Breast epithelium (tissue), 4 donors: ENCODE data around the gene CACNA2D1. TPM values are rescaled to one million over a fixed set of nuclear protein-coding genes. Genes with fewer than 3 reads are reported as not detected.

Source experiments
- DNase-seq, 2 donors: peaks; one replicate each; pipeline ENCODE4 v3.0.0-alpha.2; 2019; ENCODE audit warnings: low spot score in 2 of 2
- H3K27ac ChIP-seq, 2 donors: fragments of 200-600 bp; sonication (generic) in 1 of 2; one replicate each; pipeline ENCODE4 v1.5.1; 2016 to 2019; ENCODE audit warnings: mild to moderate bottlenecking in 1 of 2
- H3K27me3 ChIP-seq, 2 donors: fragments of 200-600 bp; sonication (generic) in 1 of 2; one replicate each; pipeline versions ENCODE4 v1.5.1 to v1.6.0; 2017 to 2019; ENCODE audit warnings: control low read depth in 1 of 2, mild to moderate bottlenecking in 1 of 2
- H3K36me3 ChIP-seq: fragments of 200-600 bp; one replicate; pipeline ENCODE4 v1.5.1; 2019
- H3K4me1 ChIP-seq, 2 donors: fragments of 200-600 bp; sonication (generic); one replicate each; pipeline ENCODE4 v1.5.1; 2016 to 2019; ENCODE audit warnings: control low read depth in 1 of 2
- H3K4me3 ChIP-seq, 3 donors: fragments of 200-600 bp; sonication (generic); 1 replicate in 2 of 3; 2 replicates in 1 of 3; pipeline ENCODE4 v1.5.1; 2016 to 2019; ENCODE audit warnings: mild to moderate bottlenecking in 3 of 3, moderate library complexity in 2 of 3
- H3K9me3 ChIP-seq, 2 donors: fragments of 200-600 bp; sonication (generic) in 1 of 2; one replicate each; pipeline ENCODE4 v1.5.1; 2016 to 2019; ENCODE audit warnings: control low read depth in 1 of 2
- POLR2A ChIP-seq: fragments of 450-650 bp; IDR thresholded peaks from one replicate; pipeline ENCODE4 v1.6.1; 2016; ENCODE audit warnings: antibody characterized with exemption, mild to moderate bottlenecking, moderate library complexity
- POLR2AphosphoS5 ChIP-seq, 3 donors: sonication (generic); formaldehyde crosslinking; IDR thresholded peaks; one replicate each; pipeline ENCODE4 v1.6.1; 2017; ENCODE audit warnings: antibody characterized with exemption in 3 of 3
- intact Hi-C: fragments of 100-400 bp; cut with DNase I; formaldehyde crosslinking; loops from one replicate; pipeline ENCODE4 v1.15.1; 2023; ENCODE audit warnings: low total_unique reads
- total RNA-seq, 3 donors: library from RNA; depleted of rRNA; stranded (reverse); fragments of >200 nt; gene quantifications; one replicate each; pipeline ENCODE4 v1.1.0, GENCODE V29; 2016
- TF ChIP-seq, protein P1 (sequence below), 3 donors: fragments of 450-650 bp; IDR thresholded peaks; one replicate each; pipeline ENCODE4 v1.5.1; 2016 to 2017; ENCODE audit warnings: antibody characterized with exemption in 3 of 3, mild to moderate bottlenecking in 3 of 3, moderate library complexity in 3 of 3

The CACNA2D1 gene
- total RNA-seq, 3 donors from 2014 or later, result 10.2 to 79.4 (median 16.0) TPM

DNA sequence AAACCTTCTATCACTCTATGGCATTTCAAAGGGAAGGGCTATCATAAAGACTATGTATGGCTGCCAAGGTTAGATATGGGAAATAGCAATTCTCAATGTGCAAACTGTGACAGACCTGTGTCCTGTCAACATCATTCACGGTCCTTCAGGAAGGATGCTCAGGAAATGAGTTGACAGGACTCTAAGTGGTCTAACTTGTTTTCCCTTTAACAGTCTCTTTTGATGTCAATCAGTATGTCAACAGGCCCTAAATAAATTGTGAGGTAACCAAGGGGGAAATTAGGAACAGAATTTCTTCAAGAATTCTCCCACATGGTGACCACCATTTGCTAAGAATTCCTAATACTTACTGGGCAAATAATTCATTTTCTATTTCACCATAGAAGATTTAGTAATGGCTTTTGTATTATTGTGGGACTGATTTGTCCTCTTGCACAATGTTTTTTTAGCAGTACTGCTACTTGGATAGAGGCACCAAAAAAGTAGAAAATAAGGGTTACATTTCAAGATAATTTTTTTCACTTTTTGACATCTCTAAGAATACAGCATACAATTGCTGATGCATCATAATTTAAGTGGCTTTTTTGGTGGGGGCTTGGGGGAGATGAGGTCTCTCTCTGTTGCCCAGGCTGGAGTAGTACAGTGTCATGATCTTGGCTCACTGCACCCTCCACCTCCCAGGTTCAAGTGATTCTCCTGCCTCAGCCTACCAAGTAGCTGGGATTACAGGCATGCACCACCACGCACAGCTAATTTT is 275.8 kb downstream of the CACNA2D1 start:
- Histone ChIP-seq H3K27me3 (no peaks in the 10 kb centered on the region), H3K4me3 (no peak overlapping the region), H3K4me1 (no peaks in the 10 kb centered on the region), H3K27ac (no peak overlapping the region), H3K36me3 (no peaks in the 10 kb centered on the region), H3K9me3 (no peaks in the 10 kb centered on the region)
- no peak for DNase-seq
- TF ChIP-seq, protein P1, sequence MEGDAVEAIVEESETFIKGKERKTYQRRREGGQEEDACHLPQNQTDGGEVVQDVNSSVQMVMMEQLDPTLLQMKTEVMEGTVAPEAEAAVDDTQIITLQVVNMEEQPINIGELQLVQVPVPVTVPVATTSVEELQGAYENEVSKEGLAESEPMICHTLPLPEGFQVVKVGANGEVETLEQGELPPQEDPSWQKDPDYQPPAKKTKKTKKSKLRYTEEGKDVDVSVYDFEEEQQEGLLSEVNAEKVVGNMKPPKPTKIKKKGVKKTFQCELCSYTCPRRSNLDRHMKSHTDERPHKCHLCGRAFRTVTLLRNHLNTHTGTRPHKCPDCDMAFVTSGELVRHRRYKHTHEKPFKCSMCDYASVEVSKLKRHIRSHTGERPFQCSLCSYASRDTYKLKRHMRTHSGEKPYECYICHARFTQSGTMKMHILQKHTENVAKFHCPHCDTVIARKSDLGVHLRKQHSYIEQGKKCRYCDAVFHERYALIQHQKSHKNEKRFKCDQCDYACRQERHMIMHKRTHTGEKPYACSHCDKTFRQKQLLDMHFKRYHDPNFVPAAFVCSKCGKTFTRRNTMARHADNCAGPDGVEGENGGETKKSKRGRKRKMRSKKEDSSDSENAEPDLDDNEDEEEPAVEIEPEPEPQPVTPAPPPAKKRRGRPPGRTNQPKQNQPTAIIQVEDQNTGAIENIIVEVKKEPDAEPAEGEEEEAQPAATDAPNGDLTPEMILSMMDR (IDR thresholded peaks at IDR 0.05), result no peak
- TF ChIP-seq POLR2AphosphoS5 (IDR thresholded peaks at IDR 0.05) (no peak), POLR2A (no peak)
- intact Hi-C loops, result loop anchor here (10.0 kb wide), 1 partner anchor 633 kb away; no protein-coding TSS in a partner anchor

DNA sequence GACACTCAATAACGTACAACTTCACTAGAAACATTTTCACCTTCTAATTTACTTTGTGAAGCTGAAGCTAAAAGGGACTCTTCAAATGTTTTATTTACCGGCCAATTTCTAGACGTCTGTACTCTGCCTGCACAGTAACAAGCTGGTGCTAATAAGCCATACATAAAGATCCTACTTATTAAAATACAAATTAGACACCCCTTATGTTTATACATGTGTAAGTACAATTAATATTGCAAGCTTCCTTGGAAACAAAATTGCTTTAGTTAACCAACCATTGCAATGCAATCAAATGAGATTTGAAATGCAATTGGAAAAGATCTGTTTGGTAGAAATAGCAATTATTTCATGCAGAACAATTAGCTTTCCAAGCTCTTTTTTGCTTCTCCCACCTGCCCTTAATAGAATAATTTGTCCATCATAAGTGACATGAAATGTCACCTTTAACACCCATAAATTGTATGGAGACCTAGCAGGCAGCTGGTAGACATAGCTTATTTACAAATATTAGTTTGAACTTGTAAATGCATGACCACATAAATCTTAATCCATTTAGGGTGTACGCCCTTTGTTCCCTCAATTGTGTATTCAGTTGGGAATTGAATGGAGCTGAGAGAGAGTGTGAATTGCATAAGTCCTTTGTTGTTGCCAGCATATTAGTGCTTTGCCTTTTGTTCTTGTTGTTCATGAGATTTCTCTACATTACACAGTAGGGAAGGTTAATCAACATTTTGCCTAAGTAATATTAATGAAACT is 277.1 kb downstream of the CACNA2D1 start:
- no peaks in the 10 kb centered on the region for H3K4me1 ChIP-seq
- DNase-seq, result no peak
- H3K36me3 ChIP-seq, result no peaks in the 10 kb centered on the region
- no peak overlapping the region for H3K27ac ChIP-seq
- intact Hi-C loops, result loop anchor here (10.0 kb wide), 1 partner anchor 632 kb away; no protein-coding TSS in a partner anchor
- no peaks in the 10 kb centered on the region for H3K27me3 ChIP-seq
- TF ChIP-seq, protein P1 (IDR thresholded peaks at IDR 0.05), result no peak
- TF ChIP-seq POLR2A (no peak), POLR2AphosphoS5 (IDR thresholded peaks at IDR 0.05) (no peak)
- no peaks in the 10 kb centered on the region for H3K9me3 ChIP-seq
- H3K4me3 ChIP-seq, result no peak overlapping the region

DNA sequence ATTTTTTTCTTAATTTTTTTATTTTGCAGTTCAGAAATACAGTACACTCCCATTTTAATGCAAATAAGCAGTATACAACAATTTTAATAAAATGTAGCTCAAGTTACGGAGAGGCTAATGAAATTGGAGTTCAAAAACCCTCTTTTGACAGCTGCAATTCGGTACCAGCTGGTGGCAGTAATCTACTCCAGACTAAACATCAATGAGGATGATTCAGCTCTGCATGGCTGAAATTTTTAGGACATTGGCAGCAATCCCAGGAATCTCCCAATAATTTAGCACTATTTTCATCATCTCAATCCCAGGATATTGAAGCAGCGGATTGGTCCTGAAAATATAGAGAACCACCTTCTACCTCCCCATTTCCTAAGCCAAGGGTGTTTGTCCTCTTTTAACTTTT is 278.8 kb downstream of the CACNA2D1 start:
- TF ChIP-seq POLR2A (no peak), POLR2AphosphoS5 (IDR thresholded peaks at IDR 0.05) (no peak)
- TF ChIP-seq, protein P1 (IDR thresholded peaks at IDR 0.05), result no peak
- DNase-seq, result no peak
- intact Hi-C loops, result loop anchor here (10.0 kb wide), 1 partner anchor 630 kb away; no protein-coding TSS in a partner anchor
- H3K27me3 ChIP-seq, result no peaks in the 10 kb centered on the region
- H3K4me3 ChIP-seq, result no peak overlapping the region
- H3K9me3 ChIP-seq, result no peaks in the 10 kb centered on the region
- H3K4me1 ChIP-seq, result no peaks in the 10 kb centered on the region
- H3K36me3 ChIP-seq, result no peaks in the 10 kb centered on the region
- no peak overlapping the region for H3K27ac ChIP-seq

DNA sequence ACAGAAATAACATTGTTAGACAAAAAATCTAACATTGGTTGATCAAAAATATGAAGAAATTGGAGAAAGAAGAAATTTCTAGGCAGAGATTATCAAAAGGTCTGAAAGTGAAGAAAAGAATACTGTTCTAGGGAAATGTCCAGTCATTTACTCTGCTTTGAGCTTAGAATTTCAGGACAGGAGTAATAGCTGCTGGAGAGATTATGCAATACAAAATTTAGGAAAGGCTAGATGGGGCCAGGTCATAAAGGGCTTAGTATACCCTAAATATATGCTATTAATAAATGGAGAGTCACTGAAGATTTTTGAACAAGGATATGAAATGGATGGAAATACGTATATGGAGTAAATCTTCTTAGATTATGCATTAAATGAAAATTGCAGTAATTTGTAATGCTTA is 279.2 kb downstream of the CACNA2D1 start:
- no peak overlapping the region for H3K27ac ChIP-seq
- H3K4me3 ChIP-seq, result no peak overlapping the region
- H3K4me1 ChIP-seq, result no peaks in the 10 kb centered on the region
- TF ChIP-seq, protein P1 (IDR thresholded peaks at IDR 0.05), result no peak
- TF ChIP-seq POLR2A, result no peak
- TF ChIP-seq POLR2AphosphoS5 (IDR thresholded peaks at IDR 0.05), result no peak
- no peaks in the 10 kb centered on the region for H3K36me3 ChIP-seq
- no peaks in the 10 kb centered on the region for H3K9me3 ChIP-seq
- DNase-seq, result no peak
- H3K27me3 ChIP-seq, result no peaks in the 10 kb centered on the region
- intact Hi-C loops, result loop anchor here (10.0 kb wide), 1 partner anchor 630 kb away; no protein-coding TSS in a partner anchor

DNA sequence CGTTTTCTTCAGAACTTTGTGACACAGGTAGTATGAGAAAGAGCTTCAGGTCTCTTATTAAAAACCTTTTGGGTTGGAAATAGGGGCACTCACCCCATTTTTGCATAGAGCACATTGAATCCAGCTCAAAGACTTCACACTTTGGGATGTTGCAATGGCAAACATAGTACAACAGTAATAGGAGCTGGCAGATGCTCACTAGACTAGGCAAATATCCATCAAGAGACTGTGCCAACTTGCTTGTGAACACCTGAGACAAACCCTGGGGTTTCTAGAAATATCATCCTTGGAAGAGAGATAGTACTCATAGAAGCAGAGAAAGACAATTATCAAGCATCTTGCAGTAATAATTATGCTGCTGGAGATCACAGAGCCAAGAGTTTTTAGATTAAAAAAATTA is 280.0 kb downstream of the CACNA2D1 start:
- no peaks in the 10 kb centered on the region for H3K36me3 ChIP-seq
- intact Hi-C loops, result loop anchor here (10.0 kb wide), 1 partner anchor 629 kb away; no protein-coding TSS in a partner anchor
- H3K4me3 ChIP-seq, result no peak overlapping the region
- no peak overlapping the region for H3K27ac ChIP-seq
- no peaks in the 10 kb centered on the region for H3K27me3 ChIP-seq
- TF ChIP-seq, protein P1 (IDR thresholded peaks at IDR 0.05), result no peak
- TF ChIP-seq POLR2A (no peak), POLR2AphosphoS5 (IDR thresholded peaks at IDR 0.05) (no peak)
- no peaks in the 10 kb centered on the region for H3K9me3 ChIP-seq
- H3K4me1 ChIP-seq, result no peaks in the 10 kb centered on the region
- no peak for DNase-seq
